ENCODE results near the gene HORMAD2.

DNA sequence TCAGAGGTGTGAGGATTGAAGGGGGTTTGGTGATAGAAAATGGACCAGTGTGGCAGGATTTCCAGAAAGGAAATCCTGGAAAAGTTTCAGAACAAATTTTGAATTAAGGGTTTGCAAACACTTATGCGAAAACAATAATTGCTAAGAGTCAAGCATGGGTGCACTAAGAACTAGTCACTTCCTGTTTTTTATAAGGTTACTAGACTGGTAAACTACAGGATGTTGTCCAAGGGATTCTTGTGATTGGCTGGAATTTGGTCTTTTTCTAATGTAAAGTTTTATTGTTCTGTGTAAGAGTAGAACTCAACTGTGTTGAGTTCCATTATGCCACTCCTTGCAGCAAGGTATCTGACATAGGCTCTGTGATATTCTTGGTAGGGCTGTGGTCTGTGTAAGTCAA, 112.2 kb downstream of the HORMAD2 start:
- TF ChIP-seq, protein P1, sequence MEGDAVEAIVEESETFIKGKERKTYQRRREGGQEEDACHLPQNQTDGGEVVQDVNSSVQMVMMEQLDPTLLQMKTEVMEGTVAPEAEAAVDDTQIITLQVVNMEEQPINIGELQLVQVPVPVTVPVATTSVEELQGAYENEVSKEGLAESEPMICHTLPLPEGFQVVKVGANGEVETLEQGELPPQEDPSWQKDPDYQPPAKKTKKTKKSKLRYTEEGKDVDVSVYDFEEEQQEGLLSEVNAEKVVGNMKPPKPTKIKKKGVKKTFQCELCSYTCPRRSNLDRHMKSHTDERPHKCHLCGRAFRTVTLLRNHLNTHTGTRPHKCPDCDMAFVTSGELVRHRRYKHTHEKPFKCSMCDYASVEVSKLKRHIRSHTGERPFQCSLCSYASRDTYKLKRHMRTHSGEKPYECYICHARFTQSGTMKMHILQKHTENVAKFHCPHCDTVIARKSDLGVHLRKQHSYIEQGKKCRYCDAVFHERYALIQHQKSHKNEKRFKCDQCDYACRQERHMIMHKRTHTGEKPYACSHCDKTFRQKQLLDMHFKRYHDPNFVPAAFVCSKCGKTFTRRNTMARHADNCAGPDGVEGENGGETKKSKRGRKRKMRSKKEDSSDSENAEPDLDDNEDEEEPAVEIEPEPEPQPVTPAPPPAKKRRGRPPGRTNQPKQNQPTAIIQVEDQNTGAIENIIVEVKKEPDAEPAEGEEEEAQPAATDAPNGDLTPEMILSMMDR (IDR thresholded peaks at IDR 0.05), result no peak
- TF ChIP-seq, protein P2, sequence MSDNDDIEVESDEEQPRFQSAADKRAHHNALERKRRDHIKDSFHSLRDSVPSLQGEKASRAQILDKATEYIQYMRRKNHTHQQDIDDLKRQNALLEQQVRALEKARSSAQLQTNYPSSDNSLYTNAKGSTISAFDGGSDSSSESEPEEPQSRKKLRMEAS (IDR thresholded peaks at IDR 0.05), result no peak
- TF ChIP-seq KDM5A (IDR thresholded peaks at IDR 0.05) (no peak), ESRRA (IDR thresholded peaks at IDR 0.05; ENCODE audit: borderline replicate concordance, low read length) (no peak), POLR2A (IDR thresholded peaks at IDR 0.05; ENCODE audit: low read length) (no peak), PHF8 (IDR thresholded peaks at IDR 0.05; ENCODE audit: borderline replicate concordance, low read depth) (no peak), BHLHE40 (IDR thresholded peaks at IDR 0.05; ENCODE audit: low read depth, low read length) (no peak), EP300 (IDR thresholded peaks at IDR 0.05) (no peak), JUNB (IDR thresholded peaks at IDR 0.05) (no peak)
- TF ChIP-seq, protein P3, sequence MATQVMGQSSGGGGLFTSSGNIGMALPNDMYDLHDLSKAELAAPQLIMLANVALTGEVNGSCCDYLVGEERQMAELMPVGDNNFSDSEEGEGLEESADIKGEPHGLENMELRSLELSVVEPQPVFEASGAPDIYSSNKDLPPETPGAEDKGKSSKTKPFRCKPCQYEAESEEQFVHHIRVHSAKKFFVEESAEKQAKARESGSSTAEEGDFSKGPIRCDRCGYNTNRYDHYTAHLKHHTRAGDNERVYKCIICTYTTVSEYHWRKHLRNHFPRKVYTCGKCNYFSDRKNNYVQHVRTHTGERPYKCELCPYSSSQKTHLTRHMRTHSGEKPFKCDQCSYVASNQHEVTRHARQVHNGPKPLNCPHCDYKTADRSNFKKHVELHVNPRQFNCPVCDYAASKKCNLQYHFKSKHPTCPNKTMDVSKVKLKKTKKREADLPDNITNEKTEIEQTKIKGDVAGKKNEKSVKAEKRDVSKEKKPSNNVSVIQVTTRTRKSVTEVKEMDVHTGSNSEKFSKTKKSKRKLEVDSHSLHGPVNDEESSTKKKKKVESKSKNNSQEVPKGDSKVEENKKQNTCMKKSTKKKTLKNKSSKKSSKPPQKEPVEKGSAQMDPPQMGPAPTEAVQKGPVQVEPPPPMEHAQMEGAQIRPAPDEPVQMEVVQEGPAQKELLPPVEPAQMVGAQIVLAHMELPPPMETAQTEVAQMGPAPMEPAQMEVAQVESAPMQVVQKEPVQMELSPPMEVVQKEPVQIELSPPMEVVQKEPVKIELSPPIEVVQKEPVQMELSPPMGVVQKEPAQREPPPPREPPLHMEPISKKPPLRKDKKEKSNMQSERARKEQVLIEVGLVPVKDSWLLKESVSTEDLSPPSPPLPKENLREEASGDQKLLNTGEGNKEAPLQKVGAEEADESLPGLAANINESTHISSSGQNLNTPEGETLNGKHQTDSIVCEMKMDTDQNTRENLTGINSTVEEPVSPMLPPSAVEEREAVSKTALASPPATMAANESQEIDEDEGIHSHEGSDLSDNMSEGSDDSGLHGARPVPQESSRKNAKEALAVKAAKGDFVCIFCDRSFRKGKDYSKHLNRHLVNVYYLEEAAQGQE (IDR thresholded peaks at IDR 0.05), result no peak
- TF ChIP-seq, protein P4, sequence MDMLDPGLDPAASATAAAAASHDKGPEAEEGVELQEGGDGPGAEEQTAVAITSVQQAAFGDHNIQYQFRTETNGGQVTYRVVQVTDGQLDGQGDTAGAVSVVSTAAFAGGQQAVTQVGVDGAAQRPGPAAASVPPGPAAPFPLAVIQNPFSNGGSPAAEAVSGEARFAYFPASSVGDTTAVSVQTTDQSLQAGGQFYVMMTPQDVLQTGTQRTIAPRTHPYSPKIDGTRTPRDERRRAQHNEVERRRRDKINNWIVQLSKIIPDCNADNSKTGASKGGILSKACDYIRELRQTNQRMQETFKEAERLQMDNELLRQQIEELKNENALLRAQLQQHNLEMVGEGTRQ (IDR thresholded peaks at IDR 0.05), result no peak

Data from A549 (cell line).